Colonic mucosa (tissue), 4 donors: ENCODE data around the gene TMEM132D. TPM values are rescaled to one million over a fixed set of nuclear protein-coding genes. Genes with fewer than 3 reads are reported as not detected.

Experiments
- DNase-seq: peaks from one replicate; pipeline ENCODE4 v3.0.0-alpha.2; 2020
- H3K27ac ChIP-seq: fragments of 200-600 bp; one replicate; pipeline ENCODE4 v1.8.0; 2021
- H3K27me3 ChIP-seq: fragments of 200-600 bp; one replicate; pipeline ENCODE4 v1.8.0; 2021
- H3K36me3 ChIP-seq: fragments of 200-600 bp; one replicate; pipeline ENCODE4 v1.8.0; 2021
- H3K4me1 ChIP-seq: fragments of 200-600 bp; one replicate; pipeline ENCODE4 v1.8.0; 2021; ENCODE audit warnings: mild to moderate bottlenecking
- H3K4me3 ChIP-seq: fragments of 200-600 bp; one replicate; pipeline ENCODE4 v1.8.0; 2021
- H3K9ac ChIP-seq, 2 donors: one replicate each; pipeline ENCODE4 v1.7.0; 2013; ENCODE audit warnings: control low read depth in 2 of 2, low read depth in 2 of 2, low read length in 2 of 2
- H3K9me3 ChIP-seq: fragments of 200-600 bp; one replicate; pipeline ENCODE4 v1.8.0; 2021
- CTCF ChIP-seq: fragments of 200-600 bp; IDR thresholded peaks from one replicate; pipeline ENCODE4 v1.8.0; 2022; ENCODE audit warnings: antibody characterized with exemption, mild to moderate bottlenecking
- intact Hi-C: fragments of 100-400 bp; cut with DNase I; formaldehyde crosslinking; loops from one replicate; pipeline ENCODE4 v1.14.1; 2022
- total RNA-seq, 2 donors: library from RNA; stranded (reverse); fragmentation: NEBNext Ultra II Directional in 1 of 2; extraction: Animal tissue kit (Norgen Biotek cat#: 25700) in 1 of 2; gene quantifications; one replicate each; pipeline ENCODE4 v1.2.1, GENCODE V29; 2021
- donor health status: healthy.
- donor health status: DM: no; HTN: no; CAD: no.
- donor health status: DM: no; HTN: no; CAD: no.

The TMEM132D gene
- total RNA-seq, 2 donors from 2014 or later = 0.17 to 0.32 TPM

DNA sequence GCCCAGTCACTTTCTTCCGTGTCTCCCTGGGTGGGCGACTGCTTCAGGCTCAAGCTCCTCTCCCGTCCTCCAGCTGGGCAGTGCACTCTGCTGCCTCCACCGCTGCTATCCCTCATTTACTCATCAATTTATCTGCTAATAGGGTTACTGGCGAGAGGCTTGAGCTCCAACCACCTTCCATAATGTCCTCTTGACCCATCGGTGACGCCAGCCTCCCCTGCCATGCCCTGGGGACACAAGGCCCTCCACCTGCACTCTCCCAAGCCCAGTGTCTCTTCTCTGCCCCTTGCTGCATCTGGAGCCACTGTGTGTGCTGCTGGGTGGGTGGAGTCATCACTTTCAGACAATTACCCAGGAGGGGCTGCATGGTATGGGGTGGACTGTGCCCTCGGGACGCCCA, 78.5 kb downstream of the TMEM132D start:
- no peak for TF ChIP-seq CTCF

GRCh38 chr12:129821964-129822363, 81.9 kb downstream of the TMEM132D start:
- Histone ChIP-seq H3K36me3 (no peaks in the 10 kb centered on the region), H3K9me3 (no peaks in the 10 kb centered on the region), H3K4me1 (no peaks in the 10 kb centered on the region), H3K9ac (no peak overlapping the region), H3K27me3 (no peaks in the 10 kb centered on the region), H3K4me3 (no peak overlapping the region), H3K27ac (no peak overlapping the region)
- no peak for DNase-seq
- intact Hi-C loops = no loop called here
- no peak for TF ChIP-seq CTCF

More for the DNA sequence above, 78.5 kb downstream of the TMEM132D start:
- no peaks in the 10 kb centered on the region for H3K27me3 ChIP-seq
- DNase-seq = no peak
- no peak overlapping the region for H3K27ac ChIP-seq
- H3K4me1 ChIP-seq = no peaks in the 10 kb centered on the region
- intact Hi-C loops = no loop called here
- H3K36me3 ChIP-seq = no peaks in the 10 kb centered on the region
- no peaks in the 10 kb centered on the region for H3K9me3 ChIP-seq
- no peak overlapping the region for H3K9ac ChIP-seq
- H3K4me3 ChIP-seq = no peak overlapping the region

DNA sequence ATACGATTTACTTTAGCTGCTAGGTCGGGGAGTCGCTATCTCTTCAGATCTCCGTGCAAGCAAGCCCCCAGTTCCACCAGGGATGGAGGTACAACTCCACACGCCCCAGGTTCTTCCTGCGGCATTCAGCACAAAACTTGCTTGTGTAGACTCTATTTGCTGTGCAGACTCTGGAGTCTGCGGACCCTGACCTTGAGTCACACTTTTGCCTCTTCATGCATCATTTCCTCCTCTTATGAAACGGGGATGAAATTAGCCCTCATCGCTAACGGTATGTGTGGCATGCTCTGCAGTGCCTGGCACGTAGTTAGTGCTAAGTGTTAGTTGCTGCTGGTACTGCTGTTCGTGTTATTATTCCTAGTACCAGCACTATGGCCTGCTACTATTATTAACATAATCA, 84.4 kb downstream of the TMEM132D start:
- Histone ChIP-seq H3K36me3 (no peaks in the 10 kb centered on the region), H3K9ac (no peak overlapping the region), H3K4me3 (no peak overlapping the region), H3K27ac (no peak overlapping the region), H3K9me3 (no peaks in the 10 kb centered on the region), H3K27me3 (no peaks in the 10 kb centered on the region), H3K4me1 (no peaks in the 10 kb centered on the region)
- intact Hi-C loops = no loop called here
- no peak for TF ChIP-seq CTCF
- no peak for DNase-seq

DNA sequence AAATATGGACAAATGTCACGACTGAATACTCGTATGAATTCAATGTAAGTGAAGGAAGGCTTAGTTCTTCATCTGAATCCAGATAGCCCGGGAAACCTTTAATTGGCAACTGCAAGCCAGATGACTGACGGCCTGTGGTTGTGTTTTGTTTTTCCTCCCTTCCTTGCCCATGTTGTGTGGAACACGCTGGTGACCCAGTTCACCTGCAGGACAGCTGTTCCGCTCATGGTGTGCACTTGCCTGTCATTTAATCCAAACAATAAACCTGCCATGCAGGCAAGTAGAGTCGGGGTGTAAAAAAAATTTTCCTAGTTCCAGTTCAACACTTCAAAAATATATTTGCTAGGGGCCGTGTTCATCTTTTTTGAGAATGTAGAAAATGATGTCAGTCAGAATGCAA, 88.0 kb downstream of the TMEM132D start:
- no peaks in the 10 kb centered on the region for H3K27me3 ChIP-seq
- TF ChIP-seq CTCF = no peak
- DNase-seq = no peak
- H3K9me3 ChIP-seq = no peaks in the 10 kb centered on the region
- H3K9ac ChIP-seq = no peak overlapping the region
- no peaks in the 10 kb centered on the region for H3K4me1 ChIP-seq
- H3K27ac ChIP-seq = no peak overlapping the region
- H3K36me3 ChIP-seq = no peaks in the 10 kb centered on the region
- H3K4me3 ChIP-seq = no peak overlapping the region
- intact Hi-C loops = no loop called here

DNA sequence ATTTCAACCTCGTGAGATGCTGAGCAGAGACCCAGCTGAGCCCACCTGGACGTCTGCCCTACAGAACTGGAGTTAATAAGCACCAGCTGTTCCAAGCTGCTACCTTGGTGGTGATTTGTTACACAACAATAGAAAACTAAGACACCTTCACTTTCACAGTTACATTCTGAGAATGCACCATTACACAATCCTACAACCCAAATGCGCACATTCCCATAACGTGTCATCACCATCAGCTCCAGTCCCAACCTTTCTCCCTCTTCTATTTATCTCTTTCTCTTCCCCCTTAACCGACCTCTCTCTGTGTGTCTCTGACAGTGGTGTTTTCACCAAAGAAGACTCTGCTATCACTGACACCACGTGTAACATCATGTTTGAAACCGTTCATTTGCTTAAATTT, 91.9 kb downstream of the TMEM132D start:
- H3K9ac ChIP-seq = no peak overlapping the region
- no peaks in the 10 kb centered on the region for H3K4me1 ChIP-seq
- H3K27me3 ChIP-seq = no peaks in the 10 kb centered on the region
- no peak for DNase-seq
- no peaks in the 10 kb centered on the region for H3K9me3 ChIP-seq
- TF ChIP-seq CTCF = no peak
- intact Hi-C loops = no loop called here
- H3K27ac ChIP-seq = no peak overlapping the region
- H3K4me3 ChIP-seq = no peak overlapping the region
- no peaks in the 10 kb centered on the region for H3K36me3 ChIP-seq

GRCh38 chr12:129807136-129807535, 96.7 kb downstream of the TMEM132D start:
- no peaks in the 10 kb centered on the region for H3K4me1 ChIP-seq
- no peak overlapping the region for H3K9ac ChIP-seq
- H3K27ac ChIP-seq = no peak overlapping the region
- no peaks in the 10 kb centered on the region for H3K9me3 ChIP-seq
- H3K36me3 ChIP-seq = no peaks in the 10 kb centered on the region
- no peaks in the 10 kb centered on the region for H3K27me3 ChIP-seq
- intact Hi-C loops = no loop called here
- DNase-seq = no peak
- TF ChIP-seq CTCF = no peak
- H3K4me3 ChIP-seq = no peak overlapping the region
